ENCODE measurements around the gene ERVK3-1.

DNA sequence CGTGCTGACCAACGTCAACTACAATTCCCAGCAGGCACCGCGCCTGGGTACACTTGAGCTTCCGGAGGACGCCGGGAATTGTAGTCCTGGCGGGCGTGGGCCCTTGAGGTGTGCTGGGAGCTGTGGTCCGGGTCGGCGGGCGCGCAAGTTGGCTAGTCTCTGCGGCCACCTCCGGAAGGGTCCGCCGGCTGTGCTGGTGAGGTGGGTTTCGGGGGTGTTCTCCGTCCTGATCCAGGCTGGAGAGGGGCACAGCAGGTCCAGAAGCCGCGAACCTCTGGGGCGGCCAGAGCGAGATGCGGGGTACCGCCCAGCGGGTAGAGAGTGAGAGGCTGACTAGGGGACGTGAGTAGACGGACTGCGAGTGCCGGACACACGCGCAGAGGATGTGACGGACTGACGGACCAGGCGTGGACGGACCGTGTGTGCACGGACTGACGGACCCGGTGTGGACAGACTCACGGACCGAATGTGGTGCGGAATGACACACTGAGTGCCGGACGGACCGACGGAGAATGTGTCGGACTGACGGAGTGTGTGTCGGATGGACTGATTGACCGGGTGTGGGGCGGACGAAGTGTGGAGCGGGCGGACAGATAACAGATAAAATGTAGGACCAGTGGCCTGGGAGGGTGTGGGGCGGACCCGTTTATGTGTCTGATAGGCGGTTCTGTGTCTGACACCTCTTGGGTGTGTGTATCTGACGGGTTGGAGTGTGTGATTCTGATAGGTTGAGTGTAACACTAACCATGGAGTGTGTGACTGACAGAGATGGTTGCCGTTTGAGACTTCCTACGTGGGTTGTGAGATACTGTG is 21.9 kb downstream of the ERVK3-1 start, which contains the start of gene ZSCAN22:
- TF ChIP-seq EZH2phosphoT487 (IDR thresholded peaks at IDR 0.05; ENCODE audit: insufficient read depth, low read depth), result no peak
- TF ChIP-seq EZH2 (IDR thresholded peaks at IDR 0.05; ENCODE audit: insufficient read depth, poor library complexity, severe bottlenecking), result no peak
